GM18505 (cell line): Measurements from ENCODE around the gene MTM1.

Experiments used
- ATAC-seq: cut with Tn5 transposase; IDR thresholded peaks from one replicate; pipeline ENCODE4 v1.9.1; 2021; ENCODE audit not compliant: unreplicated experiment
- POLR2A ChIP-seq: IDR thresholded peaks from 4 replicates; pipeline ENCODE4 v1.6.1; 2011; ENCODE audit warnings: borderline replicate concordance; ENCODE audit not compliant: insufficient read depth, insufficient read length; ENCODE audit errors: extremely low read depth

The MTM1 gene

GRCh38 chrX:150543230-150544155 is 24.9 kb upstream of the MTM1 start:
- no peak for TF ChIP-seq POLR2A
- ATAC-seq = peak; percentile 61

GRCh38 chrX:150544222-150544787 is 24.1 kb upstream of the MTM1 start:
- no peak for TF ChIP-seq POLR2A
- ATAC-seq = no peak

- ATAC-seq = no peak
- no peak for TF ChIP-seq POLR2A
These were observed 23.3 kb upstream of the MTM1 start for GRCh38 chrX:150544835-150545770.

GRCh38 chrX:150546711-150547153 is 21.7 kb upstream of the MTM1 start:
- no peak for ATAC-seq
- TF ChIP-seq POLR2A = no peak

GRCh38 chrX:150547375-150548115 is 20.9 kb upstream of the MTM1 start:
- ATAC-seq = peak; percentile 43
- no peak for TF ChIP-seq POLR2A

- TF ChIP-seq POLR2A = no peak
- no peak for ATAC-seq
These were observed 20.2 kb upstream of the MTM1 start for GRCh38 chrX:150548251-150548650.

- TF ChIP-seq POLR2A = no peak
- no peak for ATAC-seq
These were observed 19.7 kb upstream of the MTM1 start for GRCh38 chrX:150548684-150549083.

- TF ChIP-seq POLR2A = no peak
- no peak for ATAC-seq
These were observed 16.5 kb upstream of the MTM1 start for GRCh38 chrX:150551963-150552362.

- ATAC-seq = no peak
- TF ChIP-seq POLR2A = no peak
These were observed 10.0 kb upstream of the MTM1 start for GRCh38 chrX:150558424-150558823.

- no peak for TF ChIP-seq POLR2A
- no peak for ATAC-seq
These were observed 3.6 kb upstream of the MTM1 start for GRCh38 chrX:150564838-150565237.

GRCh38 chrX:150565551-150565950 is 2.9 kb upstream of the MTM1 start:
- ATAC-seq = no peak
- no peak for TF ChIP-seq POLR2A

GRCh38 chrX:150566734-150567182 is 1.7 kb upstream of the MTM1 start:
- ATAC-seq = no peak
- TF ChIP-seq POLR2A = no peak

GRCh38 chrX:150567645-150568319 is 639 bp upstream of the MTM1 start:
- no peak for TF ChIP-seq POLR2A
- ATAC-seq = no peak

GRCh38 chrX:150569155-150569477 is 695 bp downstream of the MTM1 start:
- peak; percentile 26 for ATAC-seq
- no peak for TF ChIP-seq POLR2A
